HG03439 (cell line): ENCODE measurements around the gene MALL.
"Not testable (repeated sequence)": the region's sequence is repeated elsewhere in the genome, so short reads cannot be mapped to it uniquely, and the experiment has no call there.

ENCODE experiments used
- ATAC-seq: cut with Tn5 transposase; IDR thresholded peaks from one replicate; pipeline ENCODE4 v1.9.1; 2021; ENCODE audit warnings: mild to moderate bottlenecking, moderate library complexity; ENCODE audit not compliant: unreplicated experiment

MALL gene

GRCh38 chr2:110121052-110121334 is 5.4 kb upstream of the MALL start:
- ATAC-seq, result no peak

DNA sequence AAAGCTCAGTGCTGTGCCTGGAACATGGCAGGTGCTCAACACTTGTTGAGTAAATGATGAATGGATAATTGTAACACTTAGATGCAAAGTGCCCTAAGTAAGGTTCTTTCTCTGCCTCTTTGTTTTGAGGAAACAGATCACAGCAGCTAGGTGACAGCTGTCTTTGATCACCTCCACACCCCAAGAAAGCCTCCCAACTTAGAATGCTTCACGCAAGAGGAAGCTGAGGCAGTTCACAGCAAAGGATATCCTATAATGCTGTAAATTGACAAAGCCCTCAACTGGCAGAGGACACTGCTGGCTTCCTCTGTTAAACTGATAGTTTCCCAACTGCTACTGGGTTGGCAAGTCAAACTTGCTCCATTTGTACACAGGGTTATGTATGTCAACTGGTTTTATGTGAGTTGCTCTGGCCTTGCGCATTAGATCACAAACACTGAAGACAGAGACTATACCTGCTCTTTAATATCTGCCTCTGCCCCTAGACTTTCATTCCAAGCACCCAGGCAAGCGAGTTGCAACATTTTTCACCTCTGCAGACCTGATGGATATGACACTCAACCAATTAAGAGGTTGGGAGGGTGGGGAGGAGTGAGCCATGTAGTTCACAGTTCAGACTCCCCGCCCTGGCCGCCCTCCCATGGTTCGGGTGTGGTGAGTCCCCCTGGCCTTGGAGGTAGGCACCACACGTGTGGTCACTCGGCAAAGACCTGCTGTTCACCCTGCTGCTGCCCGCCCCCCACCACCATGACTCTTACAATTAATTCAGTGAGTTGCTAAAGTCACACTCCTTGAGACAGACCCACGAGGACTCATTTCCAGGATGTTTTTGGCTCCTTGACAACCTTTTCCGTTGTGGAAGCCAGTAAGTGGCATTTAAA is 4.8 kb upstream of the MALL start:
- ATAC-seq, result no peak

DNA sequence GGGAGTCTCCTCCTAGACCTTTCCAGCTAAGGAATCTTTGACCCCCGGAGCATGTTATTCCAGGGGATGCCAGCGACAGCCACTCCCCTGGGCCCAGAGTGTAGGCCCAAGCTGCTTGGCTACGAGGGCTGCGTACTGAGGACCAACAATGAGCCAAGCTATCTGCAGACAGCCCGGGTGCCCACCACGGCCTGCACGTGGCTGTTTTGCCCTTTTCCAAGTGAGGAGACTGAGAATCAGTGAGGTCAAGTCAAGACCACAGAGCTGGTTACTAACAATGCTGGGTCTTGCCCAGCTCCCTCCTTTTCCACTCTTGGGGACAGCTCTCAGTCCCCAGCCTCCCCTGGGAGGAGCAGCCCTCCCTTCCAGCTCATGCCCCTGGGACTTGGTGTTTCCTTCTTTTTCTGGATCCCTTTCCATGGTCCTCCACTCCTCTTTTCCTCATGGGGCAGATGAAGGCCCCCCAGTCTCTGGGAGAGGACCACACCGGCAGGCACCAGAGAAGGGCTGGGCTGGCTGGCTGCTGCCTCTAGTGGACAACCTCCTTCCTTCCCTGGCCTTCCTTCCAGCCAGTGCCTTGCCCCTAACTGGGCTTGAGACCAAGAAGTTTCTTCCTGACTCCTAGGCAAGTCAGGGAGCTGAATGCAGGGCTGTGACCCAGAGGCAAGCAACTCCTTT is 550 bp upstream of the MALL start:
- no peak for ATAC-seq

DNA sequence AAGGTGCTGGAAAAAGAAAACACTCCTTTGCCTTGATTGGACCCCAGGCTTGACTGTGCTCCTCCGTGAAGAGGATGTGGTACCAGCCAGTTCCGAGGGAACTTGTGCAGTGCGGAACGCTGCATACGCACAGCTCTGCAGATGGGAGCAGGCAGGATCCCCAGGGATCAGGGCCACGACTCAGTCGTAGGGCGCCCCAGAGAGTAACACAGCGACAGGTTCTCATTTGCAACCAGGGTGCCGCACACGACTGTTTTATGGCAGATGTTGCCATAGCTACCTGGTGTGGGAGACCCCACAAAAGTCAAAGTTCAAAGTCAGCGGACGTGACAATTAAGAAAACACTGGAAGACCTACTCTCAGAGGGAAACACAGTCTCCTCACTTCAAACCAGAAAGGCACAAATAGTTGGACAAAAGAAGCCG is 779 bp downstream of the MALL start:
- no peak for ATAC-seq

GRCh38 chr2:110113961-110114591 is 1.5 kb downstream of the MALL start:
- ATAC-seq, result no peak

GRCh38 chr2:110108291-110108690 is 7.3 kb downstream of the MALL start:
- not testable (repeated sequence) for ATAC-seq

DNA sequence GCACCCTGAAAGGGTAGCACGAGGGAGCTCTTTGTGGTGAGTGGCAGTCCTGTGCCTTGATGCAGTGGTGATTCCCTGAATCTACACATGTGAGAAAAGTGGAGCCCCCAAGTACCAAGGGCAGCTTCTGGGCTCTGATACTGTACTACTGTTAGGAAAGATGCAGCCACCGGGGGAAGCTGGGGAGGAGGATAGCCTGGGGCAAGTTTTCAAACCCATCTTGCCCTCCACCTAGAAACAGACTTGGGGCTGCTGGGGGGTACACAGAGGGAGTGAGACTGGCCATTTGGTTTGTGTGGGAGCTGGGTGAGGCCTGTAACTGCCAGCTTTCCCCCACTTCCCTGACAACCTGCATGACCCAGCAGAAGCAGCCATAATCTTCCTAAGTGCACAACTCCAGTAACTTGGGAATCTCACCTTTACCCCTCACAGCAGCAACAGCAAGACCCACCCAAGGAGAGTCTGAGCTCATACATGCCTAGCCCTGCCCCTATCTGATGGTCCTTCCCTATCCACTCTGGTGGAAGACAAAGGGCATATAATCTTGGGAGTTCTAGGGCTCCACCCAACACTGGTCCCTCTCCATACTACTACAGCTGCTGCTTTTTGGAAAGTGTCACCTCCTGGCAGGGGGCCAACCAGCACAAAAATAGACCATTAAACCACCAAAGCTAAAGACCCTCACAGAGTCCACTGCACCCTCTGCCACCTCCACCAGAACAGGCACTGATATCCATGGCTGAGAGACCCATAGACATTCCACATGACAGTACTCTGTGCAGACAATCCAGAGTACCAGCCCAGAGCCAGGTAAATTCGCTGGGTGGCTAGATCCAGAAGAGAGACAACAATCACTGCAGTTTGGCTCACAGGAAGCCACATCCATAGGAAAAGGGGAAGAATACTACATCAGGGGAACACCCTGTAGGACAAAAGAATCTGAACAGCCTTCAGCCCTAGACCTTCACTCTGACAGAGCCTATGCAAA is 8.2 kb downstream of the MALL start:
- no peak for ATAC-seq

- ATAC-seq, result no peak
These were observed 9.0 kb downstream of the MALL start for GRCh38 chr2:110106642-110107041.

- no peak for ATAC-seq
These were observed 9.8 kb downstream of the MALL start for GRCh38 chr2:110105608-110106467.

- ATAC-seq, result no peak
These were observed 10.4 kb downstream of the MALL start for GRCh38 chr2:110105183-110105582.

GRCh38 chr2:110104025-110104771 is 11.4 kb downstream of the MALL start:
- no peak for ATAC-seq

DNA sequence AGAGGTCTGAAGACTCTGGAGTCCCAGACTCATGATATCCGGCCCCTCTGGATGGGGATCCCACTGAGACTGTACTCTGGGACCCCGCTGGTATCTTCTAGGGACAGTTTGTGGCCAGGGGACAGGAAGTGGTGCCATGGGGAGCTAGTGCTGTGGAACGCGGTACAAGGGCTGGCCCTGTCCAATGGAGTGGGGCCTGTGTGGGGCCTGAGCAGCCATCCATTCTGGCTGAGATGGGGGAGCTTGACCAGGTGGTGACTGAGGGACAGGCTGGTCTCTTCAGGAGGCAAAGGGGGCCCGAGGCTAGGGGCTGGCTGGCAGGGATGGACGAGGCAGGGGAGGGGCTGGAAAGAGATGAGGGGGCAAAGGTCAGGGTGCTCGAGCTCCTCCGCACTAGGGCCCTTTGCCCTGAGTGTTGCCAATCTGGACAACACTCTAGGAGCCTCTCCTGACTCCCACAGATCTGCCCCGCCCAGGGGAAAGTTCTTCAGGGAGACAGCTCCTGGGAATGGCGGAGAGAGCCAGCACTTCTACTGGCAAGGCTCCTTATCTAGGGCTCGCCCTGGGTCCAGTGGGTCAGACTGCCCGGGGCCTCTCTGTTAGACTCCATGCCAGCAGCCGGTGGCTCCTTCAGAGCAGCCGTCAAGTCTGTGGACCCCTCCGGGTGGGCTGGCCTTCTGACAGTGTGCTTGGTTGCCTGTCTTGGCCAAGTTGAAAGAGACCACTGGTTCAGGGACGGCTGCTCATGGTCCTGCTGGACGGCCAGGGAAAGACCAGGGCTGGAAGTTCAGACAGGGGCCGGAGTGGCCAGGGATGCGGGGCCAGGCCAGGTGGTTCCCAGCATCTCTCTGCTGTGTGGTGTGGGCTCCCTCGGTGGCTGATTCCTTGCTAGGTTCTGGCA is 12.3 kb downstream of the MALL start:
- ATAC-seq, result no peak

- ATAC-seq, result no peak
These were observed 13.5 kb downstream of the MALL start for GRCh38 chr2:110101901-110102803.

- ATAC-seq, result no peak
These were observed 14.3 kb downstream of the MALL start for GRCh38 chr2:110101280-110101844.

- ATAC-seq, result not testable (repeated sequence)
These were observed 14.7 kb downstream of the MALL start for GRCh38 chr2:110100880-110101279.

GRCh38 chr2:110100480-110100879 is 15.1 kb downstream of the MALL start:
- no peak for ATAC-seq
